Stimulated activated CD4-positive, alpha-beta T cell treated with anti-CD3 and anti-CD28 coated beads, Interleukin-1b, Interleukin-23, amount 100 ng/mL, for 24 hours (primary cell): Measurements from ENCODE around the gene SUGT1.
"Not testable (repeated sequence)": the region's sequence is repeated elsewhere in the genome, so short reads cannot be mapped to it uniquely, and the experiment has no call there.

Experiments
- DNase-seq, 4 experiments: peaks; one replicate each; pipeline ENCODE4 v3.0.0-alpha.2; 2020; ENCODE audit warnings: low read depth in 4 of 4, low spot score in 1 of 4

The SUGT1 gene

DNA sequence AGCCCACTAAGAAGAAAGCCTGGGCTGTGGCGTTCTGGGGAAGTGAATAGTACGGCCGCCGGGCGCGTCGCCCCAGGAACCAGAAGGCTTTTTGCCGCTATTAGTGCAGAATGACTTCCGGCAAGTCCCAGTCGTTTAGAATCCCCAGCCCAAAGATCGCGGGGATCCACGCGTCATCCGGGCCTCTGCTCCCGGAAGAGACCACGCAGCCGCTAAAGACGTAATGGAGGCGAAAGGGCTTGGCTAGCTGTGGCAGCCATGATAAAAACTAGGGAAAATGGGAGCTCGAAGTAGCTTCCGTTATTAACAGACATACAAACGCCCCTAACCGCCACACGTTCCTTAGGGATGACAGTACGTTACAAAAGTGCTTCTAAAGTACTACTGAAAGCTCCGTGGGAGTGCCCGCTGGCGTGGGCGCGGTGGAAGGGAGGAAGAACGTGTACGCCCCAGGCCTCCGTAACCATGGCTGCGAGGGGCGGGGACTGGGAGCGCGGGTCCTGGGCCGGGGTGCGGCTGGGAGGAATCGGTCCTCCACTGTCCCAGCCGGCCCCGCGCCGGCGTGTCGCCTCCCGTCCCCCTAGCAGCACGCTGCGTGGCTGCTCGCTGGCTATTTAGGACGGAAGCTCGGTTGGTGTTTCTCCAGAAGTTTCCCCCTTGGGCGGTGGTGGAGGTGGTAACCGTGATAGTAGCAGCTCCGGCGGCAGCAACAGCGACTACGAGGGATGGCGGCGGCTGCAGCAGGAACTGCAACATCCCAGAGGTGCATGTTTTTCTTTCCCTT is at the start of gene SUGT1:
Gene SUGT1, plus strand, starts transcription at position 641 of the 784 bp plus-strand sequence. Its CDS starts 85 bp downstream, at position 726.
- DNase-seq: peak; percentile 89 to 94 (median 92)

DNA sequence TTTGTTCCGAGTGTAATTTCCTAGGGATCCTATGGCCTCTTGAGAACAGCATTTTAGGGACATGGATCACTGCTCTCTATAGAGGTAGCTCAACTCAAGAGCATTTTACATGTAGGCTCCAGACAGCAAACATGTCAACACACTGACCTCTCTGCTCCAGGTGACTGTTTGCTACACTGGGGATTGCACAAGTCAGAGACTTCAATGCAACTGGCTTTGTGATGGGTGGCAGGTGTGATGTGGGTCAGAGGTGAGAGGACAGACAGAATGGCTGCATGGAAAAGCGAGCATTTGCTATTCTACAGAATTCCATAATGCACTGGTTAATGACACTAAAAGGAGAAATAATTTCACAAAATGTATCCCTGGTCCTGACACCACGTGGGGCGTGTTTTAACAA is 49.3 kb upstream of the SUGT1 start:
- DNase-seq: not testable (repeated sequence)

- not testable (repeated sequence) for DNase-seq
These were observed 46.5 kb upstream of the SUGT1 start for GRCh38 chr13:52606126-52606525.

GRCh38 chr13:52606795-52607194 is 45.8 kb upstream of the SUGT1 start:
- not testable (repeated sequence) for DNase-seq

GRCh38 chr13:52608184-52608583 is 44.5 kb upstream of the SUGT1 start:
- not testable (repeated sequence) for DNase-seq

DNA sequence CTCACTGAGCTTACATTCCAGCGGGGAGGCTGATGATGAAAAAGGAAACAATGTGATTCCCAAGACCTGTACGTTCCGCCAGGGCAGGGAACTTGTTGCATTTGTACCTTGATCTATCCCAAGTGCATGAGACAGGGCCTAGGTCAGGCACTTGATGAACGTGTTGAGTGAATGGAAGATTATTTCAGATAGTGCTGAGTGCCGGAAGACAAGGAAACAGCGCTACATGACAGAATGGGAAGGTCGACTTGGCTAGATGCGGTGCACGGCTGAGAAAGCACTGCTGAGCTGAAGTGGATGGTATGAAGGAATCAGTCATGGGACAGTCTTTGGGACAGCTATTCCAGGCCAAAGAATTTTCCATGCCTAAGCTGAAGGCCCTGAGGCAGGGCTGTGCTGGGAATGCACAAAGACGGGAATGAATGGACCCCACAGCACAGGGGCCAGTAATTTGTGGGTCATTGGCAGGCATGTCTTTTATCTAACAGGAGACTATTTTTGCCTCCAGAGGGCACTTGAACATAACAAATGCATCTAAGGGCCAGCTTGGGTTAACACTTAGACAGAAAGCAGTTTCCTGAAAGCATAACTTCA is 43.5 kb upstream of the SUGT1 start:
- not testable (repeated sequence) for DNase-seq

- DNase-seq: not testable (repeated sequence)
These were observed 42.5 kb upstream of the SUGT1 start for GRCh38 chr13:52610158-52610557.

DNA sequence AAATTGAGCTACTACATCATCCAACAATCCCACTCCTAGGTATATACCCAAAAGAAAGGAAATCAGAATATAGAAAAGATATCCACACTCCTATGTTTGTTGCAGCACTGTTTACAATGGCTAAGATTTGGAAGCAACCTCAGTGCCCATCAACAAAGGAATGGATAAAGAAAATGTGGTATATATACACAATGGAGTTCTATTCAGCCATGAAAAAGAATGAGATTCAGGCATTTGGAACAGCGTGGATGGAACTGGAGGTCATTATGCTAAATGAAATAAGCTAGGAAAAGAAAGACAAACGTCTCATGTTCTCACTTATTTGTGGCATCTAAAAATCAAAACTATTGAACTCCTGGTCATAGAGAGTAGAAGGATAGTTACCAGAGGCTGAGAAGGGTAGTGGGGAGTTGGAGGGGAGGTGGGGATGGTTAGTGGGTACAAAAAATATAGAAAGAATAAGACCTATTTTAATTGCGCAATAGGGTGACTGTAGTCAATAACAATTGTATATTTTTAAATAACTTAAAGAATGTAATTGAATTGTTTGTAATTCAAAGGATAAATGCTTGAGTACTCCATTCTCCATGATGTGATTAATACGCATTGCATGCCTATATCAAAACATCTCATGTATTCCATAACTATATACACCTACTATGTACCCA is 37.4 kb upstream of the SUGT1 start:
- DNase-seq: no peak

- DNase-seq: no peak
These were observed 36.8 kb upstream of the SUGT1 start for GRCh38 chr13:52615812-52616211.

- peak; percentile 62 to 79 (median 77) for DNase-seq
These were observed 35.3 kb upstream of the SUGT1 start for GRCh38 chr13:52617070-52618060.

GRCh38 chr13:52631083-52631690 is 21.4 kb upstream of the SUGT1 start:
- not testable (repeated sequence) for DNase-seq

DNA sequence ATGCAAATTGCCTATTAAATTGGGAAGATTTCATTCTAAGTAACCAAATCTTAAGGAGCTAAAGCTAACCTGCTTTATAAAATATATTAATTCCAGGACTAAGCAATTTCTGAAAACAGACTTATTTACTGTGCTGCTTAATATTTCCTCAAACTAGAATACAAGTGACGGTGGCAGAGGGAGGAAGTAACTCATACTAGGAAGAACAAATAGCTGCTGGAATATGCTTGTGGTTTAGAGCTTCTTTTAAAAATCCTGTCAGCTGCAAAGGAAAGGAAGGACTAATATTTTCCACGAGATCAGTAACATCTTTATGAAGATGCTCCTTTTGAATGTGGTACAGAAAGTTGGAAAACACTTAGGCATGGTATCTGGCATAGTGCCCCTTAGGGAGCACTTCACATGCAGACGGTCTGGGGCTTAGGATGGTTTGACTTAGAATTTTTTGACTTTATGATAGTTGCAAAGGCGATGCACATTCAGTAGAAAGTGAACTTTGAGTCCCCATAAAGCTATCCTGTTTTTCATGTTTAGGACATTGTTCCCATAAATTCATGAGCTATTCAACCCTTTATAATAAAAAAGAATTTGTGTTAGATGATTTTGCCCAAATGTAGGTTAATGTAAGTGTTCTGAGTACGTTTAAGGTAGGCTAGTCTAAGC is 13.8 kb upstream of the SUGT1 start:
- DNase-seq: no peak

- DNase-seq: no peak
These were observed 10.5 kb upstream of the SUGT1 start, which contains the start of gene HNRNPA1L2 for GRCh38 chr13:52642131-52642530. HNRNPA1L2 (plus strand) TSS chr13:52642431; CDS start chr13:52642493, 62 bp downstream.

DNA sequence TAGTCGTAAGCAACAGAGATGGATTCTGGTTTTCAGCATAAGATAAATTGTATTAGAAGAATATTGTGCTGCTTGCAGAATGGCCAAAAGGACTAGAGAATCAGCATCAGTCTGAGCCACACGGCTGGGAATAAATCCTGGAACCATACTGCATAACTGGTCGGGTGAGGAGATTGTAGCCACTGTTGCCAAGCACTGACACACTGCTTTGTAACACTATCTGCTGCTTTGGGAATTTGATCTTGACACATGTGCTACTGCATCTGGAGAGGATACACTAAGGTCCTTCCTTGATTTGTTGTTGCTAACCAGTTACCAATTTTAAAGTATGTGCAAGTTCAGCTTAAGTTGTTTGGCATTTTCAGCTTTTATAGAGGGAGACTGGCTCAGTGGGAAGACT is 8.5 kb upstream of the SUGT1 start:
- no peak for DNase-seq

GRCh38 chr13:52646967-52647366 is 5.7 kb upstream of the SUGT1 start:
- no peak for DNase-seq

DNA sequence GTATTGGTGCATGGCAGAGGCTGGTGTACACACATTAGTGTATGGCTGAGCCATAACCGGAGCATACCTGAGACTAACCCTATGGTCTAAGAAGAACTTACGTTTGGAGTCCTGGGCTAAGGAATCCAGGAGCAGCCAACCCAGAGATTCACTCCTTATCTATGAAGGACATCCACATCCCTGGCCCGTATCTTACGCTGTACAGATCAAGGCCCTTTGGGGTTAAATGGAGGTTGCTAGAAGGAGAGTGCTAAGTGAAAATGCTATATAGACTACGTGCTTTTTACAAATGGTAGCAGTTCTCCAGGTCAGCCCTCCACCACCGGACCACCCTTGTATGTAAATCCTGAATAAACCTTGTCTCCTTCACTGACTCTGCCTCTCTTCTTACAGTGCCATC is 1.9 kb upstream of the SUGT1 start:
- no peak for DNase-seq

GRCh38 chr13:52651897-52652195 is 790 bp upstream of the SUGT1 start:
- DNase-seq: no peak

DNA sequence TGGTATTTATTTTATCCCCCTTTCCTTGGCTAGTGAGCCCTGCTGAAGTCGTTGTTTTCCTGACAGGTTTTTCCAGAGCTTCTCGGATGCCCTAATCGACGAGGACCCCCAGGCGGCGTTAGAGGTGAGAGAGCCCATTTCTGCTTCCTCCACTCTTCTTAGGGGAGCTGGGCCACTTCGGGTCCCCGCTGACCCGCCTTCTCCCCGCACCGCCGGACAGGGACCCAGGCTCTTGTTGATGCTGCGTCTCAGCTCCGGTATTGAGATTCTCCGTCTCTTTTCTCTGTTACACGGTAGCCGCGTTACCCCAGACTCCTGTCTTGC is 306 bp downstream of the SUGT1 start:
- DNase-seq: no peak

GRCh38 chr13:52659340-52659739 is 6.7 kb downstream of the SUGT1 start:
- no peak for DNase-seq

GRCh38 chr13:52664272-52664671 is 11.6 kb downstream of the SUGT1 start:
- no peak for DNase-seq
